HEK293 (cell line): ENCODE measurements around the gene SETD1B.

ENCODE experiments used
- CTCF ChIA-PET: fragments of 350-600 bp; formaldehyde crosslinking; extraction: SDS; loops from one replicate; lab custom pipeline; 2021; ENCODE audit warnings: antibody characterized with exemption; lab: Yijun Ruan, JAX
- POLR2A ChIA-PET: fragments of 300-600 bp; formaldehyde crosslinking; extraction: SDS; loops from one replicate; lab custom pipeline; 2020; ENCODE audit warnings: antibody characterized with exemption, inconsistent platforms; lab: Yijun Ruan, JAX
- H3K27ac ChIP-seq: fragments of 200-500 bp; sonication (Bioruptor generic); 2 replicates; pipeline ENCODE4 v1.5.1; 2014; ENCODE audit warnings: low read depth, low read length, control low read depth, inconsistent platforms; ENCODE audit errors: extremely low read depth
- H3K36me3 ChIP-seq, 2 experiments: fragments of 200-500 bp in 1 of 2; sonication (Bioruptor generic) in 1 of 2; 1 replicate in 1 of 2; 2 replicates in 1 of 2; pipeline ENCODE4 v1.5.1; 2014 to 2017; ENCODE audit warnings: inconsistent platforms in 2 of 2, low read length in 2 of 2; ENCODE audit not compliant: control insufficient read depth in 2 of 2, insufficient read depth in 1 of 2
- H3K4me1 ChIP-seq: fragments of 200-500 bp; sonication (Bioruptor generic); 2 replicates; pipeline ENCODE4 v1.5.1; 2014; ENCODE audit warnings: mild to moderate bottlenecking, low read length, inconsistent platforms; ENCODE audit not compliant: control insufficient read depth, insufficient read depth
- H3K4me3 ChIP-seq: 2 replicates; pipeline ENCODE4 v1.5.1; 2011; ENCODE audit warnings: low read depth, mild to moderate bottlenecking, control low read depth, low read length, moderate library complexity
- H3K9me3 ChIP-seq: fragments of 200-500 bp; sonication (Bioruptor generic); 2 replicates; pipeline ENCODE4 v1.5.1; 2014; ENCODE audit warnings: low read depth, low read length, inconsistent platforms; ENCODE audit not compliant: control insufficient read depth, insufficient read depth
- GLIS1 ChIP-seq: fragments of 450-650 bp; formaldehyde crosslinking; IDR thresholded peaks from 2 replicates; pipeline ENCODE4 v1.5.1; 2016; ENCODE audit warnings: missing biosample characterization, missing genetic modification characterization
- PRDM4 ChIP-seq: fragments of 450-650 bp; formaldehyde crosslinking; IDR thresholded peaks from 2 replicates; pipeline ENCODE4 v1.5.1; 2017; ENCODE audit warnings: missing biosample characterization, missing genetic modification characterization
- SCRT2 ChIP-seq: fragments of 450-650 bp; formaldehyde crosslinking; IDR thresholded peaks from 2 replicates; pipeline ENCODE4 v1.5.1; 2016; ENCODE audit warnings: missing biosample characterization, missing genetic modification characterization
- ZBTB21 ChIP-seq: fragments of 450-650 bp; formaldehyde crosslinking; IDR thresholded peaks from 2 replicates; pipeline ENCODE4 v1.5.1; 2017; ENCODE audit warnings: missing biosample characterization, missing genetic modification characterization
- ZBTB8A ChIP-seq: fragments of 450-650 bp; formaldehyde crosslinking; IDR thresholded peaks from 2 replicates; pipeline ENCODE4 v1.5.1; 2016; ENCODE audit warnings: missing biosample characterization, missing genetic modification characterization
- ZNF10 ChIP-seq: fragments of 450-650 bp; formaldehyde crosslinking; IDR thresholded peaks from 2 replicates; pipeline ENCODE4 v1.5.1; 2017; ENCODE audit warnings: missing biosample characterization, missing genetic modification characterization
- ZNF248 ChIP-seq: fragments of 450-650 bp; formaldehyde crosslinking; IDR thresholded peaks from 2 replicates; pipeline ENCODE4 v1.5.1; 2017; ENCODE audit warnings: missing biosample characterization, missing genetic modification characterization
- ZNF266 ChIP-seq: fragments of 450-650 bp; formaldehyde crosslinking; IDR thresholded peaks from 2 replicates; pipeline ENCODE4 v1.5.1; 2016; ENCODE audit warnings: missing biosample characterization, missing genetic modification characterization, low read depth
- ZNF280D ChIP-seq: fragments of 450-650 bp; formaldehyde crosslinking; IDR thresholded peaks from 2 replicates; pipeline ENCODE4 v1.5.1; 2016; ENCODE audit warnings: missing biosample characterization, missing genetic modification characterization
- ZNF394 ChIP-seq: fragments of 450-650 bp; formaldehyde crosslinking; IDR thresholded peaks from 2 replicates; pipeline ENCODE4 v1.5.1; 2016; ENCODE audit warnings: missing biosample characterization, missing genetic modification characterization, mild to moderate bottlenecking, moderate library complexity, borderline replicate concordance
- ZNF404 ChIP-seq: fragments of 450-650 bp; formaldehyde crosslinking; IDR thresholded peaks from 2 replicates; pipeline ENCODE4 v1.5.1; 2017; ENCODE audit warnings: missing biosample characterization, missing genetic modification characterization
- ZNF473 ChIP-seq: fragments of 450-650 bp; formaldehyde crosslinking; IDR thresholded peaks from 2 replicates; pipeline ENCODE4 v1.5.1; 2017; ENCODE audit warnings: missing biosample characterization, missing genetic modification characterization
- ZNF549 ChIP-seq: fragments of 450-650 bp; IDR thresholded peaks from 2 replicates; pipeline ENCODE4 v1.5.1; 2018; ENCODE audit warnings: missing biosample characterization, missing genetic modification characterization, mild to moderate bottlenecking, inconsistent platforms, moderate library complexity
- ZNF561 ChIP-seq: fragments of 450-650 bp; IDR thresholded peaks from 2 replicates; pipeline ENCODE4 v1.5.1; 2018; ENCODE audit warnings: missing biosample characterization, missing genetic modification characterization, borderline replicate concordance
- ZNF571 ChIP-seq: fragments of 450-650 bp; formaldehyde crosslinking; IDR thresholded peaks from 2 replicates; pipeline ENCODE4 v1.5.0; 2017; ENCODE audit warnings: missing biosample characterization, missing genetic modification characterization
- ZNF623 ChIP-seq: fragments of 450-650 bp; formaldehyde crosslinking; IDR thresholded peaks from 2 replicates; pipeline ENCODE4 v1.5.1; 2016; ENCODE audit warnings: missing biosample characterization, missing genetic modification characterization
- ZNF658 ChIP-seq: fragments of 450-650 bp; formaldehyde crosslinking; IDR thresholded peaks from 2 replicates; pipeline ENCODE4; 2016; ENCODE audit warnings: missing biosample characterization, missing genetic modification characterization
- ZNF843 ChIP-seq: fragments of 450-650 bp; formaldehyde crosslinking; IDR thresholded peaks from 2 replicates; pipeline ENCODE4 v1.5.1; 2016; ENCODE audit warnings: missing biosample characterization, missing genetic modification characterization

The SETD1B gene

GRCh38 chr12:121812921-121813896 lies 9.4 kb downstream of the SETD1B start (continued):
- TF ChIP-seq ZNF394 (tag by site-specific recombination), result no peak
- TF ChIP-seq ZNF266 (tag by site-specific recombination), result no peak
- no peak for TF ChIP-seq ZNF248 (tag by site-specific recombination)
- no peak for TF ChIP-seq ZNF843 (tag by site-specific recombination)
- TF ChIP-seq GLIS1, result no peak
- no peak for TF ChIP-seq ZNF571
- TF ChIP-seq SCRT2 (tag by site-specific recombination), result no peak
- no peak for TF ChIP-seq ZNF658 (tag by site-specific recombination)
- no peak for TF ChIP-seq ZNF10
- TF ChIP-seq ZBTB8A (tag by site-specific recombination), result no peak
- no peak for TF ChIP-seq ZNF549 (tag by site-specific recombination)
- no peak for TF ChIP-seq ZNF473 (tag by site-specific recombination)
- TF ChIP-seq, all 188 proteins: peak for 0

GRCh38 chr12:121813951-121814350 lies 10.1 kb downstream of the SETD1B start:
- no peaks in the 10 kb centered on the region for H3K9me3 ChIP-seq
- TF ChIP-seq ZNF623 (tag by site-specific recombination) (no peak), ZNF561 (no peak), ZNF404 (no peak), PRDM4 (tag by site-specific recombination) (no peak), ZNF280D (no peak), ZBTB21 (tag by site-specific recombination) (no peak)
- TF ChIP-seq, all 188 proteins: peak for 0
- Histone ChIP-seq H3K4me3 (no peak overlapping the region), H3K27ac (no peak overlapping the region), H3K36me3 (peaks cover 22 to 81% of the 10 kb centered on the region in 2 experiments), H3K4me1 (peaks cover 5% of the 10 kb centered on the region; the same call in 1 of the 2 replicates)
- POLR2A ChIA-PET, result no interaction called here
- CTCF ChIA-PET, result interaction anchor here (1.3 to 15.1 kb wide), 2 partner anchors 19 to 74 kb away, joined by 6 to 393 read pairs; partner anchors contain the start of gene RHOF
